GM18873 (cell line): ENCODE results near the gene MEGF10.

Experiments used
- ATAC-seq: cut with Tn5 transposase; IDR thresholded peaks from one replicate; pipeline ENCODE4 v1.9.1; 2021; ENCODE audit warnings: mild to moderate bottlenecking, moderate library complexity, moderate number of reproducible peaks; ENCODE audit not compliant: unreplicated experiment, low FRiP score

MEGF10 gene

DNA sequence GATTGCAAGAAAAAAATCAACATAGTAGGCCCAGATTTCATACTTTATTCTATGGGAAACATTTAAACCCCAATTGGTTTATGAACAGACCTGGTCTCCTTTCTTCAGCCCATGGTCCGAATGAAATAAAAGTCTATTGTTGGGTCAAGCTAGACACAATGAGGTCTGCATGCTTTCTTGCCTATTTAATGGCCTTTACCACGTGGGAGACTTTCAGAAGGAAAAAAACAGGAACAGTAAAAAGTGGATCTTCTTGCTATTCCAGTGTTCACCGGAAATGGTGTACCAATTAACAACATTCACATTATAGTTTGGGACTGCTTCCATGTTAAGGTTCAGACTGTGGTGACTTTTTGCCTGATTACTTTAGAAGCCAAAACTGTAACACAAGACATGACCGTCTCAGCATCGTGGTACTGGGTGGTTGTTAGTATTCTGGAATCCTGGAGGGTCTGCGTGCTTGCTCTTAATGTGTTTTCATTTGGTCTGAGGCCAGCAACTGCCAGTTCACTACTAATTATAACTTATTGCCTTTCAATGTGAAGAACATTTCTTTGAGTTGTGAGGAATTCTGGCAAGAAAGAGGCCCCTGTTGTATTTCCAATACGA is 141.5 kb downstream of the MEGF10 start:
- no peak for ATAC-seq

GRCh38 chr5:127433526-127433925 is 142.9 kb downstream of the MEGF10 start:
- no peak for ATAC-seq

GRCh38 chr5:127434588-127434987 is 144.0 kb downstream of the MEGF10 start:
- no peak for ATAC-seq

DNA sequence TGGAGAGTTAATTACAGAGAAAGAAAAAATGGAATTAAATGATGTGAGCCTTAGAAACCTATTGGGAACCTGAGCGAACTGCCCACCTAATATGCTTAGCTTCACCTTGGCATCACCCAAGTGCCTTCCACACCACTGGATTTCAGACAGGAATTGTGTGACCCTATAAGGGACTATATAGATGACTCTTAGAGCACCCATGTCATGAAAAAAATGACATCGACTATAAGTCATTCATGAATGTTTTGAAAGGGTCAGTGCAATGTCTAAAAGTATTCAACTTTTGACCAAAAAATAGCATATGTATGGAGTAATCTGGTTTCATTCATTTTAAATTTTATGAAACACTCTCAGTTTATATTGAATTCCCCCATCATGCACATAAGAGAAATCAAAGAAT is 145.2 kb downstream of the MEGF10 start:
- ATAC-seq = no peak

DNA sequence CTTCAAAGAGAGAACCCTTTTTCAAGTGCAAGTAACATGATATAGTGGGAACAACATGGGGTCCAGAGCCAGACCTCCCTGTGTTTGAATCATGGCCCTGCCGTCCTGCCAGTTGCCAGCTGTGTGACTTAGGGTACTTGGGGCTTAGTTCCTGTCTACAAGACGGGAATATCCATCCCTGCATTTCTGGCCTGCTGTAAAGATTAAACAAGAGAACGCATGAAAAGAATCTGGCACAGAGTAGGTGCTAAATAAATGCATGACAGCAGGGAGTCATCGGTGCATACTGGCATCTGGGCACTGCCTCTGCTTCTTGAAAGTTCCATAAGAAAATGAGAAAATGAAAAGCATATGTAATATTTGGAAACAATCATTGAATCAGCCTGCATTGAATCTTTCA is 149.0 kb downstream of the MEGF10 start:
- ATAC-seq = no peak

GRCh38 chr5:127440831-127441230 is 150.2 kb downstream of the MEGF10 start:
- no peak for ATAC-seq

DNA sequence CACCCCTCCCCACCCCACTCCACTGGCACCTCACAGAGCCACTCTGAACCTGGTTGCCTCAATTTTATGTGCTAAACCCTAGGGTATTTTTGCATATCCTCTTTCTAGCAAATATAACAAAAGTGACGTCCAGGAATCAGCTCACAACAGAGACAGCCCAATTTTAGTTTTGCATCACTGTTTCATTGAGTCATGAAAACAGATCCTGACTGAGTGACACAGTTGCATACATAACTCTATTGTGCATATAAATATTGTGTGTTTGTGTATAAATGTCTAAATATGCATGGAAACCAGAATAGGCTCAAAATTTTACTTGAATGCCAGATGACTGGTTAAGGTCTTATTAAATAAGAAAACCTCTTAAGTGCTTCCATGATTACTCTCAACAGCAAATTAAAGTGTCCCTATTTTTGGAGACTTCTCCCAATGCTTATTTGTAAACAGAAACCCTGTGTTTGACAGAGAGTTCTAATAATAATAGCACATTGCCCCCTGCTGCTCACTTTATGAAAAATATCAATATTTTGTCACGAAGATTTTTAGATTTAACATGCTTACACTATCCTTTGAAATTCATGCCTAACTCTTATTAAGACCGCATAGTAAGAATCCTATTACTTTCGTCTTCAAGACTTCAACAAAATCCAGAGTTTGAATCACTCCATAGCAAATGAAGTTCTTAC is 151.3 kb downstream of the MEGF10 start:
- no peak for ATAC-seq

- no peak for ATAC-seq
Measured at GRCh38 chr5:127444171-127444570, 153.6 kb downstream of the MEGF10 start.

GRCh38 chr5:127445328-127445727 is 154.7 kb downstream of the MEGF10 start:
- ATAC-seq = no peak

DNA sequence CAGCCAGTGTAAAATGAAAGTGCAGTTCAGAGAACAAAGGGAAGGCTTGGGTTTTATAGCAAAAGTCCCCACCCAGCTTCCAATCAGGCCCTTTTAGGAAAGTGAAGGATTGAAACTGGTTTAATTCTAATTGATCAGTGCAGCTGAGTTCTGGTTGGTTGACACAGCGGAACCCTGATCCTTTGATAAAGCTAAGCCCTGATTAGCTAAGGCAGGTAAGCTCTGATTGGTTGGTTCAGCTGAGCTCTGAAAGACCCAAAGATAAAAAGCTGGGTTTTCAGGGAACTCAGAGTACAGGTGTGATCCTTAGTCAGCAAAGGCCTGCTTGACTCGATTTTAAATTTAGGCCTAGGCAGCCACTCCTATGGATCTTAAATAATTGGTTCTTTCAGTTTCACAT is 156.0 kb downstream of the MEGF10 start:
- ATAC-seq = no peak

- ATAC-seq = no peak
Measured at GRCh38 chr5:127447827-127448226, 157.2 kb downstream of the MEGF10 start.

GRCh38 chr5:127450046-127450445 is 159.4 kb downstream of the MEGF10 start:
- no peak for ATAC-seq

- ATAC-seq = no peak
Measured at GRCh38 chr5:127451096-127451495, 160.5 kb downstream of the MEGF10 start.

DNA sequence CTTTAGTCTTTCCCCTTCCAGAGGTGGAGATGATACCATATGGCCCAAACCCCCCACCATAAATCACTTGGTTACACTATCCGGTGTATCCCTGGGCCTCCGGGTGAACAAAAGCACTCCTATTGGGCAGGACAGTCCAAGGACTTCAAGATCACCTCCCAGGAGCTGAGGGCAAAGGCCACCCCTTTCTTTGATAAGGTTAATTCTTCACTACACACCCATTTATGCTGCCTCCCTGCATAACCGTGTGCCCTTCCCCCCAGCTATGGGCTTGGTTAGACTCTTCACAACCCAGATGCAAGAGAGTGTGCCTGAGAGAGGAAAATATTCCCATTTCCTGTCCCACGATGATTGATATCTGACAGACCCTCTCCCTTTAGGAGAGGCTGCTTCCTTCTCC is 162.0 kb downstream of the MEGF10 start:
- ATAC-seq = no peak

- ATAC-seq = no peak
Measured at GRCh38 chr5:127471211-127471610, 180.6 kb downstream of the MEGF10 start.

- no peak for ATAC-seq
Measured at GRCh38 chr5:127472700-127473099, 182.1 kb downstream of the MEGF10 start.

GRCh38 chr5:127486471-127486870 is 195.9 kb downstream of the MEGF10 start:
- no peak for ATAC-seq

GRCh38 chr5:127492854-127493738 is 202.5 kb downstream of the MEGF10 start:
- no peak for ATAC-seq

GRCh38 chr5:127498548-127498947 is 208.0 kb downstream of the MEGF10 start:
- ATAC-seq = no peak

DNA sequence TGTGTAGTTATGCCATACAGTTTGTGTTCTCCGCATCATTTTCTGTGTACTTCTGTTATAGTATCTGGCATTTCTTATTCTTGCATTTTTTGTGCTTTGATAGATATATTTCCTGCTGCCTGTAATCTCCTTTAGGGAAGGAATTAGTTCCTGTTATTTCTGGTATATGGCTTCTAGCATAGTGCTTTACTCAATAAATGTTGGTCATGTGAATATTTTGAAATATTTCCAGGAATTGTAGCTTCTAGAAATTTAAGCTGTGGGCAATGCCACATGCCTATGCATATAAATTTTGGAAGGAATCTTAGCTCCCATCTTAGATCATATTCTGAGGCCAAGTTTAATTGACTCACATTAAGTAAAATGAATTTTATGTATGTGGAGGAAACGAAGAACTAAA is 215.3 kb downstream of the MEGF10 start:
- no peak for ATAC-seq

GRCh38 chr5:127506616-127507015 is 216.0 kb downstream of the MEGF10 start:
- ATAC-seq = no peak
